Measurements from ENCODE around the gene SLC25A39. TPM values are rescaled to one million over a fixed set of nuclear protein-coding genes. Genes with fewer than 3 reads are reported as not detected.

The SLC25A39 gene
- total RNA-seq = 63.0 and 87.0 TPM in 2 replicates

GRCh38 chr17:44324571-44325275, at the start of gene SLC25A39:
SLC25A39 (minus strand) TSS chr17:44324823; CDS start chr17:44323562, 1,261 bp downstream.

GRCh38 chr17:44363613-44364159, 39.1 kb upstream of the SLC25A39 start, which contains the start of gene FAM171A2:
FAM171A2 (minus strand) TSS chr17:44363853; CDS start chr17:44363714, 139 bp downstream.

GRCh38 chr17:44344939-44345453, 20.4 kb upstream of the SLC25A39 start, which contains the start of gene GRN:
GRN (plus strand) TSS chr17:44345302; CDS start chr17:44349165, 3,863 bp downstream.

GRCh38 chr17:44308320-44308818, 16.3 kb downstream of the SLC25A39 start, which contains the start of gene RUNDC3A:
RUNDC3A (plus strand) TSS chr17:44308601; CDS start chr17:44308833, 232 bp downstream.

Other genes with a start within 250 kb of the SLC25A39 start
- 27.3 and 48.3 TPM in 2 replicates for gene HDAC5, start 201.2 kb downstream of the SLC25A39 start, total RNA-seq
- under 0.01 and 1.4 TPM in 2 replicates for gene HROB, start 182.9 kb downstream of the SLC25A39 start, total RNA-seq
- 0.09 TPM in 1 of 2 replicates, not detected in the other for gene ASB16, start 154.1 kb downstream of the SLC25A39 start, total RNA-seq
- gene TMUB2, start 137.9 kb downstream of the SLC25A39 start, total RNA-seq = 24.5 and 26.4 TPM in 2 replicates
- gene ATXN7L3, start 124.9 kb downstream of the SLC25A39 start, total RNA-seq = 37.7 and 49.5 TPM in 2 replicates
- 34.1 and 41.9 TPM in 2 replicates for gene UBTF, start 105.1 kb downstream of the SLC25A39 start, total RNA-seq
- not detected in 2 replicates for gene SLC4A1, start 56.7 kb downstream of the SLC25A39 start, total RNA-seq
- gene RUNDC3A, start 16.2 kb downstream of the SLC25A39 start, total RNA-seq = 0.09 and 0.59 TPM in 2 replicates
- 292 and 344 TPM in 2 replicates for gene GRN, start 20.5 kb upstream of the SLC25A39 start, total RNA-seq
- 3.4 and 4.2 TPM in 2 replicates for gene FAM171A2, start 39.0 kb upstream of the SLC25A39 start, total RNA-seq
- under 0.01 and 0.14 TPM in 2 replicates for gene ITGA2B, start 64.8 kb upstream of the SLC25A39 start, total RNA-seq
- 21.7 and 24.6 TPM in 2 replicates for gene GPATCH8, start 178.6 kb upstream of the SLC25A39 start, total RNA-seq
- 18.3 and 31.5 TPM in 2 replicates for gene FZD2, start 232.7 kb upstream of the SLC25A39 start, total RNA-seq